IgD-negative memory B cell (primary cell): Measurements from ENCODE around the gene TMX4. TPM values are rescaled to one million over a fixed set of nuclear protein-coding genes. Genes with fewer than 3 reads are reported as not detected.

Source experiments
- H3K27ac Mint-ChIP-seq, 3 donors: one replicate each; pipeline ENCODE4 v1.8.0; 2020 to 2022; ENCODE audit warnings: mild to moderate bottlenecking in 3 of 3, mixed read lengths in 3 of 3, moderate library complexity in 1 of 3
- H3K27me3 Mint-ChIP-seq: one replicate; pipeline ENCODE4 v1.8.0; 2021; ENCODE audit warnings: mixed read lengths
- H3K36me3 Mint-ChIP-seq: one replicate; pipeline ENCODE4 v1.8.0; 2020; ENCODE audit warnings: mild to moderate bottlenecking, mixed read lengths
- H3K4me1 Mint-ChIP-seq, 3 donors: one replicate each; pipeline ENCODE4 v1.8.0; 2020 to 2022; ENCODE audit warnings: mixed read lengths in 3 of 3, mild to moderate bottlenecking in 1 of 3
- H3K4me3 Mint-ChIP-seq, 4 donors: one replicate each; pipeline ENCODE4 v1.8.0; 2020 to 2022; ENCODE audit warnings: mild to moderate bottlenecking in 4 of 4, mixed read lengths in 4 of 4, moderate library complexity in 3 of 4
- H3K9me3 Mint-ChIP-seq, 3 donors: one replicate each; pipeline ENCODE4 v1.8.0; 2020 to 2021; ENCODE audit warnings: mixed read lengths in 3 of 3, mild to moderate bottlenecking in 1 of 3
- polyA plus RNA-seq: library from polyadenylated mRNA; unstranded; fragments of 300-500 nt; fragmentation: Illumina TruSeq; gene quantifications from one replicate; pipeline ENCODE4 v1.2.3, GENCODE V29; 2021

The TMX4 gene
- polyA plus RNA-seq, 1 donor from 2014 or later: 63.2 TPM

GRCh38 chr20:7994809-7995208 lies 24.8 kb downstream of the TMX4 start:
- Mint-ChIP-seq H3K36me3 (peaks cover 19% of the 10 kb centered on the region), H3K9me3 (peaks cover 0 to 8% (median 4%) of the 10 kb centered on the region in 3 donors), H3K4me3 (no peak overlapping the region), H3K27me3 (no peaks in the 10 kb centered on the region), H3K27ac (peak overlapping the region in 1 of 3 donors; percentile 13), H3K4me1 (no peaks in the 10 kb centered on the region)

- no peak overlapping the region for H3K27ac Mint-ChIP-seq
- H3K36me3 Mint-ChIP-seq: peaks cover 16% of the 10 kb centered on the region
- H3K4me3 Mint-ChIP-seq: no peak overlapping the region
- H3K9me3 Mint-ChIP-seq: peaks cover 0 to 8% (median 4%) of the 10 kb centered on the region in 3 donors
- no peaks in the 10 kb centered on the region for H3K4me1 Mint-ChIP-seq
- no peaks in the 10 kb centered on the region for H3K27me3 Mint-ChIP-seq
Measured at GRCh38 chr20:7993703-7994102, 25.9 kb downstream of the TMX4 start.

GRCh38 chr20:7993238-7993637 lies 26.3 kb downstream of the TMX4 start:
- Mint-ChIP-seq H3K4me1 (no peaks in the 10 kb centered on the region), H3K9me3 (peaks cover 0 to 8% (median 4%) of the 10 kb centered on the region in 3 donors), H3K27me3 (no peaks in the 10 kb centered on the region), H3K36me3 (peaks cover 16% of the 10 kb centered on the region), H3K27ac (no peak overlapping the region), H3K4me3 (no peak overlapping the region)

GRCh38 chr20:7990385-7990784 lies 29.2 kb downstream of the TMX4 start:
- no peak overlapping the region for H3K27ac Mint-ChIP-seq
- no peaks in the 10 kb centered on the region for H3K27me3 Mint-ChIP-seq
- H3K4me3 Mint-ChIP-seq: no peak overlapping the region
- H3K9me3 Mint-ChIP-seq: peaks cover 0 to 8% (median 4%) of the 10 kb centered on the region in 3 donors
- H3K36me3 Mint-ChIP-seq: peaks cover 19% of the 10 kb centered on the region
- H3K4me1 Mint-ChIP-seq: no peaks in the 10 kb centered on the region

- Mint-ChIP-seq H3K4me3 (no peak overlapping the region), H3K4me1 (no peaks in the 10 kb centered on the region), H3K9me3 (peaks cover 0 to 4% (median 3%) of the 10 kb centered on the region in 3 donors), H3K27me3 (no peaks in the 10 kb centered on the region), H3K27ac (no peak overlapping the region), H3K36me3 (peaks cover 17% of the 10 kb centered on the region)
Measured at GRCh38 chr20:7989379-7989778, 30.2 kb downstream of the TMX4 start.

GRCh38 chr20:7985916-7986315 lies 33.6 kb downstream of the TMX4 start:
- H3K27ac Mint-ChIP-seq: peak overlapping the region in 1 of 3 donors; percentile 0

GRCh38 chr20:7984192-7984591 lies 35.4 kb downstream of the TMX4 start:
- peaks cover 13% of the 10 kb centered on the region for H3K36me3 Mint-ChIP-seq
- peak overlapping the region in 2 of 3 donors; percentile 33 to 68 for H3K27ac Mint-ChIP-seq
- peaks cover 0 to 3% (median 0%) of the 10 kb centered on the region in 3 donors for H3K4me1 Mint-ChIP-seq

More at GRCh38 chr20:7985916-7986315, 33.6 kb downstream of the TMX4 start:
- no peaks in the 10 kb centered on the region for H3K9me3 Mint-ChIP-seq
- H3K36me3 Mint-ChIP-seq: peaks cover 9% of the 10 kb centered on the region
- peaks cover 0 to 3% (median 0%) of the 10 kb centered on the region in 3 donors for H3K4me1 Mint-ChIP-seq
- no peak overlapping the region for H3K4me3 Mint-ChIP-seq
- no peaks in the 10 kb centered on the region for H3K27me3 Mint-ChIP-seq

GRCh38 chr20:7981374-7981773 lies 38.2 kb downstream of the TMX4 start:
- H3K27me3 Mint-ChIP-seq: no peaks in the 10 kb centered on the region
- H3K4me3 Mint-ChIP-seq: no peak overlapping the region
- H3K4me1 Mint-ChIP-seq: peaks cover 0 to 3% (median 0%) of the 10 kb centered on the region in 3 donors
- H3K36me3 Mint-ChIP-seq: peaks cover 10% of the 10 kb centered on the region
- peak overlapping the region in 1 of 3 donors; percentile 32 for H3K27ac Mint-ChIP-seq
- no peaks in the 10 kb centered on the region for H3K9me3 Mint-ChIP-seq

More at GRCh38 chr20:7984192-7984591, 35.4 kb downstream of the TMX4 start:
- Mint-ChIP-seq H3K9me3 (no peaks in the 10 kb centered on the region), H3K27me3 (no peaks in the 10 kb centered on the region), H3K4me3 (no peak overlapping the region)

GRCh38 chr20:7980332-7981046 lies 39.1 kb downstream of the TMX4 start:
- Mint-ChIP-seq H3K4me1 (peaks cover 0 to 3% (median 0%) of the 10 kb centered on the region in 3 donors), H3K27me3 (no peaks in the 10 kb centered on the region), H3K36me3 (peaks cover 10% of the 10 kb centered on the region), H3K9me3 (no peaks in the 10 kb centered on the region), H3K4me3 (no peak overlapping the region), H3K27ac (no peak overlapping the region)

GRCh38 chr20:7977709-7978108 lies 41.9 kb downstream of the TMX4 start:
- H3K9me3 Mint-ChIP-seq: no peaks in the 10 kb centered on the region
- H3K27ac Mint-ChIP-seq: no peak overlapping the region
- H3K27me3 Mint-ChIP-seq: no peaks in the 10 kb centered on the region
- peaks cover 0 to 3% (median 0%) of the 10 kb centered on the region in 3 donors for H3K4me1 Mint-ChIP-seq
- H3K36me3 Mint-ChIP-seq: peaks cover 5% of the 10 kb centered on the region
- no peak overlapping the region for H3K4me3 Mint-ChIP-seq

- no peaks in the 10 kb centered on the region for H3K4me1 Mint-ChIP-seq
- H3K4me3 Mint-ChIP-seq: no peak overlapping the region
- H3K9me3 Mint-ChIP-seq: no peaks in the 10 kb centered on the region
- peak overlapping the region in 1 of 3 donors; percentile 69 for H3K27ac Mint-ChIP-seq
- H3K36me3 Mint-ChIP-seq: peaks cover 4% of the 10 kb centered on the region
- H3K27me3 Mint-ChIP-seq: no peaks in the 10 kb centered on the region
Measured at GRCh38 chr20:7975851-7976414, 43.6 kb downstream of the TMX4 start.

- H3K27me3 Mint-ChIP-seq: no peaks in the 10 kb centered on the region
- no peak overlapping the region for H3K4me3 Mint-ChIP-seq
- H3K9me3 Mint-ChIP-seq: no peaks in the 10 kb centered on the region
- H3K36me3 Mint-ChIP-seq: no peaks in the 10 kb centered on the region
- peak overlapping the region in 1 of 3 donors; percentile 69 for H3K27ac Mint-ChIP-seq
- H3K4me1 Mint-ChIP-seq: no peaks in the 10 kb centered on the region
Measured at GRCh38 chr20:7974785-7975435, 44.7 kb downstream of the TMX4 start.

- Mint-ChIP-seq H3K4me1 (no peaks in the 10 kb centered on the region), H3K4me3 (no peak overlapping the region), H3K9me3 (no peaks in the 10 kb centered on the region), H3K27ac (no peak overlapping the region), H3K36me3 (no peaks in the 10 kb centered on the region), H3K27me3 (no peaks in the 10 kb centered on the region)
Measured at GRCh38 chr20:7971536-7972280, 47.9 kb downstream of the TMX4 start.

- Mint-ChIP-seq H3K27me3 (no peaks in the 10 kb centered on the region), H3K4me3 (no peak overlapping the region), H3K36me3 (no peaks in the 10 kb centered on the region), H3K9me3 (no peaks in the 10 kb centered on the region), H3K4me1 (no peaks in the 10 kb centered on the region), H3K27ac (no peak overlapping the region)
Measured at GRCh38 chr20:7967199-7967844, 52.2 kb downstream of the TMX4 start.
